Esophagus squamous epithelium (tissue), 4 donors: ENCODE measurements around the gene CELF1.

ENCODE experiments used
- POLR2A ChIP-seq, 4 donors: fragments of 450-650 bp; IDR thresholded peaks; one replicate each; pipeline ENCODE4 v1.6.1; 2017; ENCODE audit warnings: antibody characterized with exemption in 4 of 4, mild to moderate bottlenecking in 4 of 4, moderate library complexity in 3 of 4
- TF ChIP-seq, protein P1 (sequence below), 6 experiments: fragments of 450-650 bp in 4 of 6; fragments of 200-600 bp in 2 of 6; sonication (generic) in 2 of 6; IDR thresholded peaks; one replicate each; pipeline ENCODE4 v1.5.1; 2016 to 2019; ENCODE audit warnings: antibody characterized with exemption in 6 of 6, mild to moderate bottlenecking in 4 of 6, moderate library complexity in 4 of 6

DNA sequence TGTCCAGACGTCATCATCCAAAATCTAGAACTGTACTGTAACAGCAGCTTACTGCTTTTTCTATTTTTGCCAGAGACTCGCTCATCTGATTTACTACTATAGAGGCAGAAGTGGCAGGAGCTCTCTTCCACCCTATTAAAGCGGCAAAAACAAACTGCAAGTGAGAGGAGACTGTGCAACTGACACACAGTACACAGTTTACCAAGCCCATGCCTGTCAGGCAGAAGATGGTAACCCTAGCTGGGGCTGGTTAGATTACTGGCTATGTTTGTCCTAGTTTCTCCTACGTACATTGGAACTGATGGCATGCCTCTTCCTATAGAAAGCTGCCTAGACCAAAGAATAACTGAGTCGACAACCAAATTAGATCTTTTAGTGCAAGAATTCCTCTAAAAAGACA lies 51.8 kb downstream of the CELF1 start:
- TF ChIP-seq, protein P1, sequence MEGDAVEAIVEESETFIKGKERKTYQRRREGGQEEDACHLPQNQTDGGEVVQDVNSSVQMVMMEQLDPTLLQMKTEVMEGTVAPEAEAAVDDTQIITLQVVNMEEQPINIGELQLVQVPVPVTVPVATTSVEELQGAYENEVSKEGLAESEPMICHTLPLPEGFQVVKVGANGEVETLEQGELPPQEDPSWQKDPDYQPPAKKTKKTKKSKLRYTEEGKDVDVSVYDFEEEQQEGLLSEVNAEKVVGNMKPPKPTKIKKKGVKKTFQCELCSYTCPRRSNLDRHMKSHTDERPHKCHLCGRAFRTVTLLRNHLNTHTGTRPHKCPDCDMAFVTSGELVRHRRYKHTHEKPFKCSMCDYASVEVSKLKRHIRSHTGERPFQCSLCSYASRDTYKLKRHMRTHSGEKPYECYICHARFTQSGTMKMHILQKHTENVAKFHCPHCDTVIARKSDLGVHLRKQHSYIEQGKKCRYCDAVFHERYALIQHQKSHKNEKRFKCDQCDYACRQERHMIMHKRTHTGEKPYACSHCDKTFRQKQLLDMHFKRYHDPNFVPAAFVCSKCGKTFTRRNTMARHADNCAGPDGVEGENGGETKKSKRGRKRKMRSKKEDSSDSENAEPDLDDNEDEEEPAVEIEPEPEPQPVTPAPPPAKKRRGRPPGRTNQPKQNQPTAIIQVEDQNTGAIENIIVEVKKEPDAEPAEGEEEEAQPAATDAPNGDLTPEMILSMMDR (IDR thresholded peaks at IDR 0.05): no peak
- TF ChIP-seq POLR2A (IDR thresholded peaks at IDR 0.05): no peak
